Neural cell (in vitro differentiated cells): ENCODE measurements around the gene DNAAF5. TPM values are rescaled to one million over a fixed set of nuclear protein-coding genes. Genes with fewer than 3 reads are reported as not detected.

Experiments
- H2AFZ ChIP-seq: fragments of 200-600, 300-800 bp; sonication (generic), shearing (Covaris generic); 2 replicates; pipeline ENCODE4 v1.6.0; 2014; ENCODE audit warnings: low read depth, mild to moderate bottlenecking, antibody characterized with exemption, low read length, moderate library complexity
- H3F3A ChIP-seq: fragments of 200-600 bp; shearing (Covaris generic); 2 replicates; pipeline ENCODE4 v1.6.1; 2016; ENCODE audit warnings: mild to moderate bottlenecking, moderate library complexity, mixed read lengths, antibody characterized with exemption, low read length; ENCODE audit not compliant: insufficient read depth, poor library complexity, severe bottlenecking
- H3K27ac ChIP-seq: fragments of 200-600, 300-800 bp; sonication (generic), shearing (Covaris generic); 2 replicates; pipeline ENCODE4 v1.5.1; 2014; ENCODE audit warnings: mild to moderate bottlenecking, low read length, moderate library complexity
- H3K27me3 ChIP-seq: fragments of 300-800, 200-600 bp; sonication (generic), shearing (Covaris generic); 2 replicates; pipeline ENCODE4 v1.6.0; 2014; ENCODE audit warnings: mild to moderate bottlenecking, low read depth, low read length, moderate library complexity; ENCODE audit not compliant: insufficient read depth
- H3K36me3 ChIP-seq: fragments of 300-800, 200-600 bp; sonication (generic), shearing (Covaris generic); 2 replicates; pipeline ENCODE4 v1.5.1; 2014; ENCODE audit warnings: mild to moderate bottlenecking, antibody characterized with exemption, low read length, moderate library complexity; ENCODE audit not compliant: insufficient read depth
- H3K4me2 ChIP-seq: fragments of 300-800, 200-600 bp; sonication (generic), shearing (Covaris generic); 2 replicates; pipeline ENCODE4 v1.6.0; 2014; ENCODE audit warnings: mild to moderate bottlenecking, low read length
- H3K4me3 ChIP-seq: fragments of 300-800, 200-600 bp; sonication (generic), shearing (Covaris generic); 2 replicates; pipeline ENCODE4 v1.5.1; 2014; ENCODE audit warnings: mild to moderate bottlenecking, low read length, moderate library complexity
- H3K79me2 ChIP-seq: fragments of 200-600 bp; shearing (Covaris generic); replicated peaks from 2 replicates; pipeline ENCODE4 v1.6.0; 2014; ENCODE audit warnings: mild to moderate bottlenecking, low read length, moderate library complexity; ENCODE audit not compliant: insufficient read depth
- H3K9ac ChIP-seq: fragments of 300-800, 200-600 bp; sonication (generic), shearing (Covaris generic); 2 replicates; pipeline ENCODE4 v1.6.1; 2016; ENCODE audit warnings: mild to moderate bottlenecking, low read length, mixed read lengths
- H3K9me2 ChIP-seq: fragments of 200-600 bp; shearing (Covaris generic); 2 replicates; pipeline ENCODE4 v1.6.1; 2016; ENCODE audit warnings: mild to moderate bottlenecking, low read length, mixed read lengths; ENCODE audit not compliant: insufficient read depth
- H3K9me3 ChIP-seq: fragments of 200-600, 300-800 bp; sonication (generic), shearing (Covaris generic); 2 replicates; pipeline ENCODE4 v1.6.1; 2016; ENCODE audit warnings: mild to moderate bottlenecking, mixed run types, low read length, moderate library complexity, mixed read lengths
- H4K20me1 ChIP-seq: fragments of 200-600 bp; shearing (Covaris generic); 2 replicates; pipeline ENCODE4 v1.6.1; 2016; ENCODE audit warnings: mild to moderate bottlenecking, mixed run types; ENCODE audit not compliant: insufficient read depth
- EP300 ChIP-seq: fragments of 450-650 bp; conservative IDR thresholded peaks from 2 replicates; pipeline ENCODE4 v1.6.1; 2014; ENCODE audit warnings: antibody characterized with exemption, mild to moderate bottlenecking, moderate library complexity; ENCODE audit not compliant: poor library complexity, severe bottlenecking
- EZH2 ChIP-seq: fragments of 200-600, 300-800 bp; shearing (Covaris generic), sonication (generic); IDR thresholded peaks from 2 replicates; pipeline ENCODE4 v1.6.1; 2014; ENCODE audit warnings: antibody characterized with exemption, low read length, borderline replicate concordance, mild to moderate bottlenecking; ENCODE audit not compliant: insufficient read depth, poor library complexity, severe bottlenecking
- MXI1 ChIP-seq: fragments of 450-650 bp; conservative IDR thresholded peaks from 2 replicates; pipeline ENCODE4 v1.6.1; 2014; ENCODE audit warnings: antibody characterized with exemption, mild to moderate bottlenecking; ENCODE audit not compliant: poor library complexity, severe bottlenecking
- POLR2AphosphoS5 ChIP-seq: IDR thresholded peaks from 2 replicates; pipeline ENCODE4 v1.6.1; 2012
- RAD21 ChIP-seq: fragments of 450-650 bp; conservative IDR thresholded peaks from 2 replicates; pipeline ENCODE4 v1.6.1; 2014; ENCODE audit warnings: antibody characterized with exemption, mild to moderate bottlenecking, moderate library complexity
- SMC3 ChIP-seq: fragments of 450-650 bp; conservative IDR thresholded peaks from 2 replicates; pipeline ENCODE4 v1.6.1; 2014; ENCODE audit warnings: antibody characterized with exemption, mild to moderate bottlenecking, moderate library complexity; ENCODE audit not compliant: poor library complexity
- TAF1 ChIP-seq: IDR thresholded peaks from 2 replicates; pipeline ENCODE4 v1.6.1; 2012; ENCODE audit warnings: low read depth
- polyA plus RNA-seq: library from polyadenylated mRNA; depleted of rRNA; stranded (reverse); fragments of >200 nt; gene quantifications from 2 replicates; pipeline ENCODE4 v1.2.3, GENCODE V29; 2014
- TF ChIP-seq, protein P1 (sequence below): fragments of 450-650 bp; IDR thresholded peaks from 2 replicates; pipeline ENCODE4 v1.5.1; 2014; ENCODE audit warnings: antibody characterized with exemption, mild to moderate bottlenecking, moderate library complexity; ENCODE audit not compliant: poor library complexity, severe bottlenecking
- TF ChIP-seq, protein P2 (sequence below): IDR thresholded peaks from 2 replicates; pipeline ENCODE4 v1.6.1; 2012; ENCODE audit warnings: borderline replicate concordance

Gene DNAAF5
- polyA plus RNA-seq, 1 donor from 2014 or later: 5.3 TPM

- TF ChIP-seq RAD21: no peak
- TF ChIP-seq SMC3: no peak
- TF ChIP-seq POLR2AphosphoS5: no peak
- no peak for TF ChIP-seq EP300
- TF ChIP-seq EZH2: no peak
- TF ChIP-seq, protein P1, sequence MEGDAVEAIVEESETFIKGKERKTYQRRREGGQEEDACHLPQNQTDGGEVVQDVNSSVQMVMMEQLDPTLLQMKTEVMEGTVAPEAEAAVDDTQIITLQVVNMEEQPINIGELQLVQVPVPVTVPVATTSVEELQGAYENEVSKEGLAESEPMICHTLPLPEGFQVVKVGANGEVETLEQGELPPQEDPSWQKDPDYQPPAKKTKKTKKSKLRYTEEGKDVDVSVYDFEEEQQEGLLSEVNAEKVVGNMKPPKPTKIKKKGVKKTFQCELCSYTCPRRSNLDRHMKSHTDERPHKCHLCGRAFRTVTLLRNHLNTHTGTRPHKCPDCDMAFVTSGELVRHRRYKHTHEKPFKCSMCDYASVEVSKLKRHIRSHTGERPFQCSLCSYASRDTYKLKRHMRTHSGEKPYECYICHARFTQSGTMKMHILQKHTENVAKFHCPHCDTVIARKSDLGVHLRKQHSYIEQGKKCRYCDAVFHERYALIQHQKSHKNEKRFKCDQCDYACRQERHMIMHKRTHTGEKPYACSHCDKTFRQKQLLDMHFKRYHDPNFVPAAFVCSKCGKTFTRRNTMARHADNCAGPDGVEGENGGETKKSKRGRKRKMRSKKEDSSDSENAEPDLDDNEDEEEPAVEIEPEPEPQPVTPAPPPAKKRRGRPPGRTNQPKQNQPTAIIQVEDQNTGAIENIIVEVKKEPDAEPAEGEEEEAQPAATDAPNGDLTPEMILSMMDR: no peak
- no peak for TF ChIP-seq MXI1
- TF ChIP-seq, protein P2, sequence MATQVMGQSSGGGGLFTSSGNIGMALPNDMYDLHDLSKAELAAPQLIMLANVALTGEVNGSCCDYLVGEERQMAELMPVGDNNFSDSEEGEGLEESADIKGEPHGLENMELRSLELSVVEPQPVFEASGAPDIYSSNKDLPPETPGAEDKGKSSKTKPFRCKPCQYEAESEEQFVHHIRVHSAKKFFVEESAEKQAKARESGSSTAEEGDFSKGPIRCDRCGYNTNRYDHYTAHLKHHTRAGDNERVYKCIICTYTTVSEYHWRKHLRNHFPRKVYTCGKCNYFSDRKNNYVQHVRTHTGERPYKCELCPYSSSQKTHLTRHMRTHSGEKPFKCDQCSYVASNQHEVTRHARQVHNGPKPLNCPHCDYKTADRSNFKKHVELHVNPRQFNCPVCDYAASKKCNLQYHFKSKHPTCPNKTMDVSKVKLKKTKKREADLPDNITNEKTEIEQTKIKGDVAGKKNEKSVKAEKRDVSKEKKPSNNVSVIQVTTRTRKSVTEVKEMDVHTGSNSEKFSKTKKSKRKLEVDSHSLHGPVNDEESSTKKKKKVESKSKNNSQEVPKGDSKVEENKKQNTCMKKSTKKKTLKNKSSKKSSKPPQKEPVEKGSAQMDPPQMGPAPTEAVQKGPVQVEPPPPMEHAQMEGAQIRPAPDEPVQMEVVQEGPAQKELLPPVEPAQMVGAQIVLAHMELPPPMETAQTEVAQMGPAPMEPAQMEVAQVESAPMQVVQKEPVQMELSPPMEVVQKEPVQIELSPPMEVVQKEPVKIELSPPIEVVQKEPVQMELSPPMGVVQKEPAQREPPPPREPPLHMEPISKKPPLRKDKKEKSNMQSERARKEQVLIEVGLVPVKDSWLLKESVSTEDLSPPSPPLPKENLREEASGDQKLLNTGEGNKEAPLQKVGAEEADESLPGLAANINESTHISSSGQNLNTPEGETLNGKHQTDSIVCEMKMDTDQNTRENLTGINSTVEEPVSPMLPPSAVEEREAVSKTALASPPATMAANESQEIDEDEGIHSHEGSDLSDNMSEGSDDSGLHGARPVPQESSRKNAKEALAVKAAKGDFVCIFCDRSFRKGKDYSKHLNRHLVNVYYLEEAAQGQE: no peak
- no peak for TF ChIP-seq TAF1
- no peaks in the 10 kb centered on the region for H4K20me1 ChIP-seq
- H3F3A ChIP-seq: no peaks in the 10 kb centered on the region
- no peak overlapping the region for H3K27ac ChIP-seq
- H3K4me2 ChIP-seq: no peak overlapping the region
- H3K9me3 ChIP-seq: no peaks in the 10 kb centered on the region
- no peaks in the 10 kb centered on the region for H3K9me2 ChIP-seq
- no peak overlapping the region for H2AFZ ChIP-seq
- no peaks in the 10 kb centered on the region for H3K27me3 ChIP-seq
- H3K79me2 ChIP-seq: no peaks in the 10 kb centered on the region
- H3K4me3 ChIP-seq: no peak overlapping the region
- no peaks in the 10 kb centered on the region for H3K36me3 ChIP-seq
- H3K9ac ChIP-seq: no peak overlapping the region
These were observed 10.3 kb upstream of the DNAAF5 start for GRCh38 chr7:716222-716621.

- no peak overlapping the region for H2AFZ ChIP-seq
- no peaks in the 10 kb centered on the region for H3K79me2 ChIP-seq
These were observed 9.9 kb upstream of the DNAAF5 start for GRCh38 chr7:716636-717035.

More at GRCh38 chr7:716636-717035, 9.9 kb upstream of the DNAAF5 start:
- no peaks in the 10 kb centered on the region for H3F3A ChIP-seq
- H3K27ac ChIP-seq: no peak overlapping the region
- no peaks in the 10 kb centered on the region for H3K9me3 ChIP-seq
- no peak overlapping the region for H3K9ac ChIP-seq
- no peaks in the 10 kb centered on the region for H4K20me1 ChIP-seq
- no peaks in the 10 kb centered on the region for H3K9me2 ChIP-seq
- H3K36me3 ChIP-seq: no peaks in the 10 kb centered on the region
- TF ChIP-seq SMC3 (no peak), MXI1 (no peak), RAD21 (no peak), TAF1 (no peak), POLR2AphosphoS5 (no peak), EP300 (no peak), EZH2 (no peak)
- TF ChIP-seq, protein P2: no peak
- TF ChIP-seq, protein P1: no peak
- H3K4me2 ChIP-seq: no peak overlapping the region
- no peaks in the 10 kb centered on the region for H3K27me3 ChIP-seq
- H3K4me3 ChIP-seq: no peak overlapping the region
